ENCODE measurements around the gene SIGLEC10.

Gene SIGLEC10

GRCh38 chr19:51394050-51394836 is 23.2 kb downstream of the SIGLEC10 start:
- peak; percentile 97 for DNase-seq

DNA sequence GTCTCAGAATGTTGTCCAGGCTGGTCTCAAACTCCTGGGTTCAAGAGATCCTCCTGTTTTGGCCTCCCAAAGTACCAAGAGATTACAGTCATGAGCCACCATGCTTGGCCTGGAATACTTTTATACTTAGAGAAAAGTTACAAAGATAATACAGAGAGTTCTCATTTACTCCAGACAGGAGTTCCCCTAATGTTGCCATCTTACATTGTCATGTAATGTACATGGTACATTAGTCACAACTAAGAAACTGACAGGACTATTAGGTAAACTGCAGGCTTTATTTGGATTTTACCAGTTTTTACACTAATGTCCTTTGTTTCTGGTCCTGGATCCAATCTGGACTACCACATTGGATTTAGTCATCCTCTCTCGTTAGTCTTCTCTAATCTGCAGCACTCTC is 24.7 kb downstream of the SIGLEC10 start:
- no peak for DNase-seq

GRCh38 chr19:51391073-51391611 is 26.3 kb downstream of the SIGLEC10 start:
- no peak for DNase-seq

- DNase-seq: no peak
Measured at GRCh38 chr19:51389143-51389542, 28.3 kb downstream of the SIGLEC10 start.

DNA sequence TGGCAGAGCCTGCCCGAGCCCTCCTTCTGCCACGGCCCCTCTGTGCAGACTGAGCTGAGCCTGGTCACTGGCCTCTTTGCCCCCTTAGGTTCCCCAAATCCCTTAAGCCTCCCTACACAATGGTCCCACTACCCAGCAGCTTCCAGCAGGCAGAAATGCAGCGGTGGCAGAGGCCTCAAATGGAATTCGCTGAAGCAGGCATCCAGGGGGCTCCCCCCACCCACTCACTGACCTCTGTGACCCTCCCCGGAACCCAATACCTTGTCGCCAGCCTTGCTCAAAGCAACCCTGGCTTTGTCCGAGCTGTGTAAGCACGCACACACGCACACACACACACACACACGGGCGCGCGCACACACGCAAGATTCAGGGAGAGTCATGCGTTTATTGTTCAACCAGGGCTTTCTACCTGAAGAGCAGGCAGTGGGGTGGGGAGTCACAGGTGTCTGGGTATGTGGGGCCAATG is 29.5 kb downstream of the SIGLEC10 start, which contains the start of gene LIM2:
TSS of gene LIM2 (minus strand) at position 51 of the 466 bp plus-strand sequence. CDS start 531 bp downstream, outside the sequence.
- DNase-seq: no peak

DNA sequence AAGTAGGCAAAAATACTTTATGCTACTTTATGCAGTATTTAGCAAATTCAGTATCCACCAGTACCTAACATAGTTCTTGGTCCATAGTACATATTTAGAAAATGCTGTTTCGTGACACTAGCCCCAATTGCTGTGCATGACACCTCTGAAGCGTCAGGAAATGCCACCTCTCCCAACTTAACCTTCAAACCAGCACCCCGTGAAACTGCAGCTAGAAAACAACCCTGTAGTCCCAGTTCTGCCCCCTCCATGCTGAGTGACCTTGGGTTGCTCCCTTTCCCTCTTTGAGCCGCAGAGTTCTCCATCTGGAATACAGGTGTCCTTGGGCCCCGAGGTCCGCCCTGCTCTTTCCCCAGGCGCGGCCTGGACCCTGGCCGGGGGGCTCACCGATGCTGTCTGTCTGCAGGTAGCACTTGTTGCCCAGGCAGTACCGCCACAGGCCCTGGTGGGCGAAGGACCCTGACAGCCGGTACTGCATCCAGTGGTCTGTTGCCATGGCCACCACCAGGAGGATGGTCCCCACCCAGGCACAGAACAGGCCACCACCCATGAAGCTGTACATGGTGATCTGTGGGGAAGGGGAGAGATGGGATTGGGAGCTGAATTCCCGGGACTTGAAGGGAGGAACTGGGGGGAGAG is 30.4 kb downstream of the SIGLEC10 start:
- DNase-seq: peak; percentile 41

GRCh38 chr19:51382004-51382403 is 35.4 kb downstream of the SIGLEC10 start:
- DNase-seq: no peak

DNA sequence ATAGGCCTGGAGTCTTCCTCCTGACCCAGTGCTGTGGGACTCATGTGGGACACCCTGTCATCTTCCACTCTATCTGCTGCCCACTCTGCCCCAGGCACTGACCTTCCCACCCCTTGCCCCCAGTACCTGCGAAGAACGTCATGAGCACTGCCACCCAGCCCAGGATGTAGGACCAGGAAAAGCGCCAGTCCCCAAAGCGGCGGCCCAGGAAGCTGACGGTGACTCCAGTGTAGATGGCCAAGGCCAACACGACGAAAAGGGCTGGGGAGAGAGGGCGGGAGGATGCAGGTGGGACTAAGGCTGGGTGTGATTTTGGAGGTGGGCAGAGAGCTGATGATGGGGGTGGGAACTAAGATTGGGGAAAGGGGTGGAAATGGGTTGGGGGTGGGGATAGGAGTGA is 37.1 kb downstream of the SIGLEC10 start:
- DNase-seq: no peak

- DNase-seq: no peak
Measured at GRCh38 chr19:51377422-51377821, 40.0 kb downstream of the SIGLEC10 start.

DNA sequence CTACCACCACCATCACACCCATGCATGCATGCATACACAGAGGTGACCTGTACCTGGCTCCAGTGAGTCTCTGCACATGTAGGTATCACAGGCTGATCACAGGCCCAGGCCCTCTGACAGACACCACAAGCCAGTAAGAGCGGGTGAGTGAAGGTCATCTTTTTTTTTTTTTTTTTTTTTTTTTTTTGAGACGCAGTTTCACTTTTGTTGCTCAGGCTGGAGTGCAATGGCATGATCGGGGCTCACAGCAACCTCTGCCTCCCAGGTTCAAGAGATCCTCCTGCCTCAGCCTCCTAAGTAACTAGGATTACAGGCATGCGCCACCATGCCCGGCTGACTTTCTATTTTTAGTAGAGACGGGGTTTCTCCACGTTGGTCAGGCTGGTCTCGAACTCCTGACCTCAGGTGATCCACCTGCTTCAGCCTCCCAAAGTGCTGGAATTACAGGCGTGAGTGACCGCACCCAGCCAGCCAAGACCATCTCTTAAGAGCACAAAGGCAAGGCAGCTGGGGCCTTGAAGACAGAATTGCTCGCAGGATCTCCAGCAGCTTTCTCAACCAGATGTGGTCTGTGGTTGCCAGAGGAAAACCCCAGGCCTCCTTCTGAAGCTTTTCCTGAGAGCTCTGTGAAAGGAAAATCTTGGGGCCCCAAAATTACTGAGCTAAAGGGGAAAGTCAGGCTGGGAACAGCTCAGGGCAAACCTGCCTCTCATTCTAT is 41.8 kb downstream of the SIGLEC10 start:
- peak; percentile 48 for DNase-seq

GRCh38 chr19:51372649-51373504 is 44.6 kb downstream of the SIGLEC10 start, which contains the start of gene NKG7:
Gene NKG7 (minus strand): TSS chr19:51372654. CDS start chr19:51372535, 119 bp downstream.
- DNase-seq: peak; percentile 87

GRCh38 chr19:51372021-51372648 is 45.3 kb downstream of the SIGLEC10 start:
- no peak for DNase-seq

GRCh38 chr19:51371186-51371690 is 46.2 kb downstream of the SIGLEC10 start:
- DNase-seq: no peak

GRCh38 chr19:51370230-51370629 is 47.2 kb downstream of the SIGLEC10 start:
- DNase-seq: no peak

DNA sequence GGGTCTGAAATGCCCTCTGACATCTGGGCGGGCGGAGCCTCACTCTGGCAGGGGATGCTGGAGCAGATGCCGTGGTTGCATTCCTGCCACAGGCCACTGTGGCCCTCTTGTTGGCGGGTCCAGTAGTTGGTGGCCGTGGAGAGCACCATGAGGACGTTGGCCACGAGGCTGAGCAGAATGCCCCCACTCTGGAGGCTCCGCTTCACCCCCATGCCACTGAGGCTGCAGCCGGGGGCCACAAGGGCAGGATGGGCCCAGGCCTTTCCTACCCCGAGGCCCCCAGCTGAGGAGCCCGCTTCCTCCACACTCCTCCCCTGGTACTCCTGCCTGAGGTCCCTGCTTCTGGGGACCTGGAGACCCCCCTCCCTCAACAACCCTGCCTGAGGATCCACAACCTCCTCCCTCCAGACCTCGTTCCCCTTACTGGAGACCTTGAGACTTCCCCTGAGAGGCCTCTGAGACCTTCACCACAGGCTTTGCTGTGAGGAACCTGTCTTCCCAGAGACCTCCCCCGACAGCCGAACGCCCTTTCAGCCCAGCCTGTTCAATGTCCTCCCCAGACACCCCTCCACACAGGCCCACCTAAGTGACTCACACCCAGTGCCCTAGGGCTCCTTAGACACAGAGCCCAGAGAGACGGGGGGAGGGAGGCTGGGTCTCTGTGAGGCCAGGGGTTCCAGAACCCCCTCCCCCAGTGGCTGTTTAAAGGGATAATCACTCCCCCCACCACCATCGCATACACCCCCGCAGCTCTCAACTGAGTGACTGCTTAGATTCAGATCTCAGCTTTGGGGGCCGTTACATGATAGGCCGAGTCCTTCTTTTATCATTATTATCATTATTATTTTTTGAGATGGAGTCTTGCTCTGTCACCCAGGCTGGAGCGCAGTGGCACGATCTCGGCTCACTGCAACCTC is 48.8 kb downstream of the SIGLEC10 start, which contains the start of gene CLDND2:
TSS of gene CLDND2 (minus strand) at position 638 of the 917 bp plus-strand sequence. CDS start at position 212, 426 bp downstream.
- DNase-seq: peak; percentile 29

DNA sequence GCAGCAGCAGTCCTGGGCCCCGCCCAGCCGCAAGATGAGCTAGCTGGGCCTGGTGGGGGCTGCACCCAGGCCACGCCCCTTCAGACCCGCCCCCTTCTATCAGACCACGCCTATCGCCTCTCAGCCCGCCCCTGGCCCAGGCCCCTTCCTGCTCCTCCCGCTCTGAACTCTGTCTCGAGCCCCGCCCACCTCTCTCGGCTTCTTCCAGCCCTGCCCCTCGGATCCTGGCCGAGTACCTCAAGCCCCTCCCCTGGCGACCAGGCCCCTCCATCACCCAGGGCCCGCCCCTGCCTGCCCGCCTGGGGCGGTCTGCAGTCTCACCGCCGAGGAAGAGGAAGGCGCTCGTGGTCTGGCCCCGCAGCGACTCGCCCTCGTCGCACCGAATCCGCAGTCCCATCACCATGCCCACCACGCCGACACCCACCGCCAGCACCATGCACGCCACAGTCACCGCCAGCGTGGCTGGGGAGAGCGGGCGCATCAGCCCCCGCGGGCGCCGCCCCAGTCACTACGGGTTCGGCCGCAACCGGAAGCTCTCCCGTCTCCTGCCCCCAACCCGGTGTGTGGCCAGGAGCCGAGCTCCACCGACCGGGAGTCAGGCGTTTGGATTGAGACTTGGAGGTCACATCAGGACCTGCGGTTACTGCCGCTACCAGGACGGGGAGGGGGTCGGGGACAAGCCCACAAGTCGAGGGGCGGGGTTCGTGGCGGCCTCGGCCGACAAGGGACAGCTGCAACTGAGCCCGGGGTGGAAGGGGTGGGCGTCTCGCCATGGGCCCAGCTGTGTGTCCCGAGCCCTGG is 49.7 kb downstream of the SIGLEC10 start:
- DNase-seq: peak; percentile 97

GRCh38 chr19:51367255-51367564 is 50.2 kb downstream of the SIGLEC10 start:
- peak; percentile 46 for DNase-seq

DNA sequence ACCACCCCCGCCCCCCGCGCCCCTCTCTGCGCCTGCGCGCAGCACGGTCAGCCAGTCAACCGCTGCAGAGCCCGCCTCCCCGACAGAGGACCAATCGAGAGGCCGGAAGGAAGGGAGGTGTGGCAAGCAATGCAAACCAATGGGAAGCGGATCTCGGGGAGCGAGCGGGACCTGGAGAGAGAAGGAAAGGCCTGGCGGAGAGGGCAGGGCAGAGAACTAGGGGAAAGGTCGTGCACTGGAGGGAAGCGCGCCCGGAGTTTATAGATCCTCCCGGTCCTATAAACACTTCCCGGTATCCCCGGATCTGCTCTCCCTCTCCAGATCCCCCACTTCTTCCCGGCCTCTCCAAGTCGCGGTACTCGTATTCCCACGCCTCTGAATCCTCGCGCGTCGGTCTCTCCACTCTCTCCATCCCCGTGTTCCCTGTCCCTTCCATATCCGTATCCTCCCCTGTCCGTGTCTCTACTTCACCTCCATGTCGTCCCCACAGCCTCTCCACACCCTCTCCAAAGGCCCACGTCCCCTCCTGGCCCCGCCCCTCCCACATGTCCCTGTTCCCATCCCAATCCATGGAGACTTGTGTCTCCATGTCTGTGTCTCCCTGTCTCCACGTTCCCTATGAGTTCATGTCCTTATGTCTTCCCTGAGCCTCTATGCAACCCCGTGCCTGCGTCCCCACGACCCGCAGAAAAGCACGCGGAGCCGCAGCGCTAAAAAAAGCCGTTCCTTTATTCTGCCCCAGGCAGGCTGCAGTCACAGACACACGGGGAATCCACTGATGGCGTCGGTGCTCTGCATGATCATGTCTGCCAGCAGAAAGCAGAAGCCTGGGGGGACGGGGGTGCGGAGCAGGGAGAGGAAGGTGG is 50.8 kb downstream of the SIGLEC10 start:
- DNase-seq: peak; percentile 95
